HG03432 (cell line): ENCODE results near the gene ARHGEF17.
"Not testable (repeated sequence)": the region's sequence is repeated elsewhere in the genome, so short reads cannot be mapped to it uniquely, and the experiment has no call there.

ENCODE experiments used
- ATAC-seq: cut with Tn5 transposase; IDR thresholded peaks from one replicate; pipeline ENCODE4 v1.9.1; 2021; ENCODE audit warnings: mild to moderate bottlenecking, moderate library complexity; ENCODE audit not compliant: unreplicated experiment

Gene ARHGEF17

DNA sequence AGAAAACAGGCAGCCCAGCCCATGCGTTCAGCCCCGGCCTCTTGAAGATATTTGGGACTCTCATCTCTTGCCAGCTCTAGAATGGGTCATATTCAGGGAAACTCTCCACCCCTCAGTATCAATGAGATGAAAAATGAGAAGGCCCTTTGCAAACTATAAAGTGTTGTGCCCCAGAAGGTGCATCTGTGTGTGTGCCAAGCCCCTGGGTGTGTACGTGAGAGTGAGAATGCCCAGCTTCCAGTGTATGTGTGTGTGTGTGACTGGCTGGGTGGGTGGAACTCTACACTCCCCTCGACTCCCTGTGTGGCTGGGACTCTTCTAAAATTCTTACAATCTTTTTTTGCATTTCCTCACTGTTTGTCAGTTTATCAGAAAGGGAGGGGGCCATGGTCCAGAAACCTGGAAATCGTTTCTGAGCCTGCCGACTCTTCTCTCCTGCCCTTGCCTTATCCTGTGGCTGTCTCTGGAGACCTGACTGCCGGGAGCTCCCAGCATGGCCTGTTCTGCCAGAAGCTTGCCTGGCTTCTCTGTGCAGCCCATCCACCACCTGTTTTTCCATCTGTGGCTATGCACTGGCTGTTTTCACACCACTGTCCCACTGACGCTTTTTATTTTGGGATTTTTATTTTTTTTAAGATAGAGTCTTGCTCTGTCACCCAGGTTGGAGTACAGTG lies 34.7 kb upstream of the ARHGEF17 start:
- no peak for ATAC-seq

DNA sequence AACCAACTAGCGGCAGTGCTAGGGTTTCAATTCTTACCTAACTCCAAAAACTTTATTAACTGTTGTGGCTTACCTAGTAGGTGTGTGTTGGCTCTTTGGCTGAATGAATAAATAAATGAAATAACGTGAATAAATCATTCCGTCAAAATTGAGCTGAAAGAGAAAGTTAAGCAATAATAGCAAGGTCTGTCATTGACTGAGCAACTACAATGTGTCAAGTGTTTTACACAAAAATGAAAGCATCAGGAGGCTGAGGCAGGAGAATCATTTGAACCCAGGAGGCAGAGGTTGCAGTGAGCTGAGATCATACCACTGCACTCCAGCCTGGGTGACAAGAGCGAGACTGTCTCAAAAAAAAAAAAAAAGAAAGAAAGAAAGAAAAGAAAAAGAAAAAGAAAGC lies 33.9 kb upstream of the ARHGEF17 start:
- ATAC-seq, result not testable (repeated sequence)

DNA sequence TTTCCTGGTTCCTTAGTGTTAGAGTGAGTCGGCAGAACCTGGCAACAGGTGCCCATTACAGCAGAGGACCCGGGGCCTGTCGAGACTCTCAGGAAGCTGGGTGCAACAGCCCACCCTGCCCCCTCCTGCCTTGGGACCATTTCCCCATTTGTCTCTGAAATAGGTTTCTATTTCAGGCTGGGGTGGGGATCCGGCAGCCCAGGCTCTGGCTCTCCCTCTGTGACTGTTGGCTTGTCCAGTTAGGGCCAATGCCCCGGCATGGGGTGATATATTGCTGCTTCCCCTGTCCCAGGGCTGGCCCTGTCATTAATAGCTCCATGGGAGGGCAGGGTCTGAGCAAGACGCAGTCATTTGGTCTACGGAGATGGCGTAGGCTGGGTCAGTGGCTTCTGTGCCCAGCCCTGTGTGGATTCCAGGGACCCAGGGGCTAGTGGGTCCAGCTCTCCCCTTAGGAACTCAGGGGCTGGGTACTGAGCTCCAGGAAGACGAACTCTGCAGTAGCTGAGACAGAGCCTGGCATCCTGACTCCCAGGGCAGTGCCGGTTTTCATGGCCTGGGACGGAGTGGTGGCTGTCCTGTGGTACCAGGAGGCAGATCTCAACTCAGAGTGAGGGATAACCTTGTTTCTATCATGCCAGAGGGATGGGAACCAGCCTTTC lies 33.2 kb upstream of the ARHGEF17 start:
- no peak for ATAC-seq

DNA sequence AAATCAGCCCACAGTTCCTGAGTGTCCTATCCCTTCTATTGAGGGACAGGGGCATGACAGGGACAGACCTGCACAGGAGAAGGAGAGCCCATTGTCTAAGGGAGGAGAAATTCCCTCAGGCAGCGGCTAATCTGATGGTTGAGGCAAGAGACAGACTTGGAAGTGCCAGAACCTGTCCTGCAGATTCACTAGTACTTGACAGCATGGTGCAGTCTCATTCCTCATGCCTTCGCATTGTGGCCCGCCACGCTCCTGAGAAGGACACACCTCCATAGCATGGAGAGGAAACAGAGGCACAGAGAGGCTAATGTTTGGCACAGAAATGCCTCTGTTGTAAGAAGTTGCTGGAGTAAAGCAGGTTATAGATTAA lies 32.7 kb upstream of the ARHGEF17 start:
- ATAC-seq, result no peak

- ATAC-seq, result no peak
Measured at GRCh38 chr11:73277467-73277866, 30.6 kb upstream of the ARHGEF17 start.

DNA sequence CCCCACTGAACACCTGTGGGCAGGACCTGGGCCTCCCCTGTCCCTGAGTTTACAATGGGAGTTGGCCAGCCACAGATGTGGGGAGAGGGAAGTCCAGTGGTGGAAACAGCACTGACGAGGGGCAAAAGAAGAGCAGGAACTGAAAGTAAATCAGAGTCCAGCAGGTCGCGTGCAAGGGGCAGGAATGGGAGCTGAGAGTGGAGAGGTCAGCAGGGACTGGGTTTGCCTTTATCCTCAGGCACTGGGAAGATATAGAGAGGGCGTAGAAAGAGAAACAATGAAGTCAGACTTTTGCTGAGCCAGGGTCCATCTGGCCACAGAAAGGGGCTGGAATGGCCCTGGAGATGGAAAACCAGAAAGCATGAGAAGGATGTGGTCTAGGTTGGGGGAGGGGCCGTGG lies 27.4 kb upstream of the ARHGEF17 start:
- ATAC-seq, result no peak

DNA sequence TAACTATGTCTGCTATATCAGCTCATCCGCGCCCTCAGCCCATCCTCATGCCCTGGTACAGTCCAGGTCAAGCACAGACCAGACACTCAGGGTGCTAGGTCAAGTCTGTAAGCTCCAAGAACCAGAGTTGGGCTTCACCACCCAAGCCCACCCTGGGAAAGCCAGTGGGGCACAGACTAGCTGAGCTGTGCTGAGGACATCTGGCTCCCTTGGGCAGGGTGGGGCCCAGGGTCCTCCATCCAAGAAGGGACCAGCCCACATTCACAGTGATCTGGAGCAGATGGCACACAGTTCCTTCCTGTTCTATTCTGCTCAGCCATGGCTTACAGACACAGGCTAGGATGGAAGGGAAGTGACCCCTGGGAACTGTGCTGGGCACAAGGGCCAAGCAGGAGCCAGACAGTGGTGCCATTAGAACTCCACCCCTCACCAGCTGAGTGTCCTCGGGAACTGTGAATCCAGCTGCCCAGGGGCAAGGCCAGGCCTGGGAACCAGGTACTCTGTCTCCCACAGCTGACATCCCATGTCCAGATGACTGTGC lies 26.8 kb upstream of the ARHGEF17 start:
- no peak for ATAC-seq

GRCh38 chr11:73281796-73282660 lies 26.0 kb upstream of the ARHGEF17 start:
- ATAC-seq, result no peak

- no peak for ATAC-seq
Measured at GRCh38 chr11:73283276-73284000, 24.6 kb upstream of the ARHGEF17 start.

GRCh38 chr11:73284106-73284505 lies 24.0 kb upstream of the ARHGEF17 start:
- no peak for ATAC-seq

GRCh38 chr11:73285721-73286120 lies 22.4 kb upstream of the ARHGEF17 start:
- no peak for ATAC-seq

DNA sequence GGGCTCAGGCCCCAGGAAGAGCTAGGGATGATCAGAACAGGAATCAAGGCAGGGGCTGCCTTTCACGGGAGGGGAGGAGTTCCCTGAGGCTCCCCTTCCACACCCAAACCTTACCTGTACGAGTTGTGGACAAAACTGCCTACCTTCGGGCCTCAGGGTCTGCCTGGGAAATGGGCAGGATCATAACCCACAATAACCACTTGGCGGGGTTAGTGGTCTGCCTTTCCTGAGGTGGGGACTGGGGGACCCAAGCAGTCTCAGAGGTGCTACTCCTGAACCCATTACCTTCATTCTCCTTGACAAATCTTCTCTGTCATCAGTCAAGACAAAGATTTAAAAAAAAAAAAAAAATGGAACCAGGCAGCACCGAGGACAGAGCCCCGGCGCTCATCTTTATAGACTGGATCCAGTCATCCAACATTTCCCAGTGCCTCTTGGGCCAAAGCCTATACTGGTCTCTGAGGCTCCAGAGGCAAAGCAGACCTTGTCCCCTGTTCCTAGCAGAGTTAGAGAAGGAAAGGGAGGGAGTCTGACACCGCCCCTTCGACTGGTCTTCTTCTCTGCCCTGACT lies 21.8 kb upstream of the ARHGEF17 start:
- no peak for ATAC-seq

- ATAC-seq, result no peak
Measured at GRCh38 chr11:73287400-73288101, 20.5 kb upstream of the ARHGEF17 start.

DNA sequence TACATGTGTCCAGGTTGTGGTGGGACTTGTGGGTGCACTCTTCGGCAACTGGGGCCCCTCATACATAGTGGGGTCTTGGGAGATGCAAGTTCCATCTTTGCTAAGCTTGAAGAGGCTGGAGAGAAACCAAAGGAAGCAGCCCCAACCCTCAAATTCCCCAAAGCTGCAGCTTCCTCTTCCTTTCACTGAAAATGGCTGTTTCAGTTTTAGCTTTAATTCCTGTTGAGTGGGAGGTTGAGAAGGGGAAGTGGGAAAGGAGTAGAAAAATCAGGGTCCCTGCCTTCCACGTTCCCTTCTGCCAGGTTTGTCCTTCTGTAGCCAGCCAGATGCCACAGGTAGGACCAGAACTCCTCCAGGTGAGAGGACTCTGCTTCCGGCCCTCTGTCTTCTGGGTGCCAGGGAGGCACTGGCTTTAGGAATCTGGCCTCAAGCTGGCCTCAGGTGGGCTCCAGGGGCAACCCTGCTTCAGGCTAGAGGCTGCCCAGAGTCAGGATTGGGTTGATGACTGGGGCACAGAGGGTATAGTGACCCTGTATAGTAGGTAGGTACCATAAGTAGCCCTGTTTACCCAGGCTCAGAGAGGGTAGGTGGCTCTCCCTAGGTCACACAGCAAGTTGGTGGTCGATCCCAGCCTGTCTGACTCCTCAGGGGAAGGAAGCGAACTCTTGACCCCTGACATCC lies 19.7 kb upstream of the ARHGEF17 start:
- ATAC-seq, result peak; percentile 8

DNA sequence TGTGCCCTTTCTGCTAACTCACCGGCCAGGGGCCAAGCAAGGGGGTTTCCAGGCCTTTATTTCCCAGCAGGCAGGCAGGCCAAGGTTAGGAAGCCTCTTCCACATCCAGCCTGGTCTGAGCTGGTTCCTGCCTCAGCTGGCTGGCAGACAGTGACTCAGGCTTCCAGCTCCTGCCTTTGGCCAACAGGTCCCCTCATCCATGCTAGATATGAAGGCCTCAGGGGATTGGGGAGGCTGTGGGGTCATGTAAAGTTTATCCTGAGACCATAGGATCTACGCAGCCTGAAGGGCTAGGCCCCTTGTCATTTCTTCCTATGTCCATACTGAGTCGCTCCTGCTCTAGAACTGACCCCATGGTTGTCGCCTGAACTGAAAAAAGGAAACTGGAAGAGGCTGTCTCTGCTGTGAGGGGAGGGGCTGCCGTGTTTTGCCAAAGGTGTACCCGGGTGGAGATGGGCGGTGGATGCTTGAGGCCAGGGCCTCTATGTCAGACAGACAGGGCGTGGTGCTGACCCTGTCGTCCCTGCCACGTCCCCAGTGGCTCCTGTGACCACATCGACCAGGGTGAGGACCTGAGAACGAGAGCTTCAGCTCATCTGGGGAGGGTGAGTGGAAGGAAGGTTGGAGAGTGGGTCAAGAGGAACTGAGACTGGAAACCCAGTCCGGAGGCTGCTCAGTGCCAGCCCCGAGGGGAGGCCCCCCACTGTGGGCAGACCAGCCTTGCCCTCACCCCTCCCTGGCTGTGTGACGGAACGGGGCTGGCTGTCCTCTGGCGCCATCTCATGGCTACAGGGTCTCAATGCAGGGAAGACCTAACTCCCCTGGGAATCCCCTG lies 19.0 kb upstream of the ARHGEF17 start:
- ATAC-seq, result peak; percentile 80

DNA sequence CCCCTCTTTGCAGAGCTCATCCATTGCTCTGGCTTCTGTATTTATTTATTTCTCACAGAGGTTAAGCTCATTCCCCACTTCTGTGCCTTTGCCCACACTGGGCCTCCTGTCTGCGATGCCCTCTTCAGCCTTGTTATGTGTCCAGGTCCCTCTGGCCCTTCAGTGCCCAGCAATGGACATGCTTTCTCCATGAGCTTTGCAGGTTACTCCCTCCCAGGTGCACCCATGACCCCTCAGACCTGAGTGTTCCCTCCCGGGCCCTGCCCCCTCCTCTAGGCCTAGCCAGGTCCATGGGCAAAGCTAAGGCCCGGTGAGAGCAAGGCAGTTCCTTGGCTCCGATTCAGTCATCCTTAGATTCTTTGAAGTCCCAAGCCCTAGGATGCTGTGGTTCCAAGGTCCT lies 17.5 kb upstream of the ARHGEF17 start:
- no peak for ATAC-seq

GRCh38 chr11:73291196-73291595 lies 16.9 kb upstream of the ARHGEF17 start:
- ATAC-seq, result no peak

GRCh38 chr11:73291781-73292524 lies 16.1 kb upstream of the ARHGEF17 start:
- no peak for ATAC-seq
